HG02870 (cell line): ENCODE measurements around the gene PROSER1.
"Not testable (repeated sequence)": the region's sequence is repeated elsewhere in the genome, so short reads cannot be mapped to it uniquely, and the experiment has no call there.

Experiments used
- ATAC-seq: cut with Tn5 transposase; IDR thresholded peaks from one replicate; pipeline ENCODE4 v1.9.1; 2021; ENCODE audit warnings: mild to moderate bottlenecking, moderate library complexity; ENCODE audit not compliant: unreplicated experiment

Gene PROSER1

DNA sequence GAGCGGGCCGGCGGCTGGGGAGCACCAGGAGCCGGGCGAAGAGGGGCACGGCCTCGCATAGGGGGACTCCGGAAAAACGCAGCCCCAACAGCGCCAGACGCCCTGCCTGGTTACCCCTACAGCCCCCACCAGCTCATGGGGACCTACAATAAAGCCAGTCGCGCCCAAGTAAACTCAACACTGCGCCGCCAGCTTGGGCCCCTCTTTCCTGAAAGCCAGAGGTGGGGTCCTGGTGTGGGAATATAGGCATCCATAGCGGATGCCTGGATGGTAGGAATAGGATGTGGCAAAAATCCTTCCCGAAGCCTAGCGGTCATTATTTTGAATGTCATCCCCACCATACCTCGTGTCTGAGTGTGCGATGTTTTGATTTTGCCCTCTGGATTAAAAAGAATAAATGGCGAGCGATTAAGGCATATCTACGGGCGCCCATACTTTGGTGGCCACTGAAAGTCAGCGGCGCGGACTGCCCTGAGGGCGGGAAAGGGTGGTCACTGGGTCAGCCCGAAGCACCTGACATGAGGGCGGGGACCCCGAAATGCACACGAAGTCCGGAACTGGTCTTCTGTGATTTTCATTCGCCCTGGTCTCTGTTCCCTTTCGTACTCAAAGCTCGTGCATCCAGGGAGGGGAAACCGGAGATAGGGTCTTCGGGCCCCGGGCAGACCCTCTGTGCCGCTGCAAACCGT, at the start of gene PROSER1, which contains the start of gene NHLRC3:
PROSER1 (minus strand) TSS at position 210 of the 689 bp plus-strand sequence. CDS start 847 bp downstream, outside the sequence.
NHLRC3 (plus strand) TSS at position 577 of the 689 bp plus-strand sequence. CDS start 184 bp downstream, outside the sequence.
- peak; percentile 59 for ATAC-seq

DNA sequence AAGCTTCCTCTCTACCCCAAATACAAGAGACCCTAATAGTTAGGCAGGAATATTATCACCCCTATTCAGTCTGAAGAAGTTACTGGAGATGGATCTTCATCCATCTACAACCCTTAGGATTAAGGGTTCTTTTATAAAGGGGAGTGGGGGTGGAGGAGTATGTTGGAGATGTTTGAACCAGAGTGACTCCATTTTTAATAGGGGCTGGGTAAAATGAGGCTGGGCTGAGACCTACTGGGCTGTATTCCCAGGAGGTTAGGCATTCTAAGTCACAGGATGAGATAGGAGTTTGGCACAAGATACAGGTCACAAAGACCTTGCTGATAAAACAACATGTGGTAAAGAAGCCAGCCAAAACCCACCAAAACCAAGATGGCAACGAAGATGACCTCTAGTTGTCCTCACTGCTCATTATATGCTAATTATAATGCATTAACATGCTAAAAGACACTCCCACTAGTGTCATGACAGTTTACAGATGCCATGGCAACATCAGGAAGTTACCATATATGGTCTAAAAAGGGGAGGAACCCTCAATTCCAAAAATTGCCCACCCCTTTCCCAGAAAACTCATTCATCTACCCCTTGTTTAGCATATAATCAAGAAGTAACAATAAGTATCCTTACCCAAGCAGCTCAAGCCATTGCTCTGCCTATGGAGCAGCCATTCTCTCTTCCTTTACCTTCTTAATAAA, 48.5 kb upstream of the PROSER1 start:
- ATAC-seq, result not testable (repeated sequence)

DNA sequence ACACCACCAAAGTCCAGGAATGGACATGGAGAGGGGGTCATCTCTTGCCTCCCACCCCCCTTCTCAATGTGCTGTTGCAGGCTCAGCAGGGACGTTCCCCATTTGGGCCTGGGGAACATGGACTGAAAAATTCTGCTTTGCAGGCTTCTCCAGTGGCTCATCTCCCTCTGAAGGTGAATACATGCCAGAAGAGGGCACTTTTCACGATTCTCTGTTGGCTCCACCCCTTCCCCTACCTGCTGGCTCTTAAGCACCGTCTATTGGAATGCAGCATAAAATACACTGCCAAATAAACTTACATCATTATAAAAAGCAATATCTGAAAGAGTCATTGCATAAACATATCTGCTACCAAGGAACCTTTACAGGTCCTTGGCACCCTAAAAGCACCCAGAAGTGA, 36.1 kb upstream of the PROSER1 start:
- ATAC-seq, result no peak

DNA sequence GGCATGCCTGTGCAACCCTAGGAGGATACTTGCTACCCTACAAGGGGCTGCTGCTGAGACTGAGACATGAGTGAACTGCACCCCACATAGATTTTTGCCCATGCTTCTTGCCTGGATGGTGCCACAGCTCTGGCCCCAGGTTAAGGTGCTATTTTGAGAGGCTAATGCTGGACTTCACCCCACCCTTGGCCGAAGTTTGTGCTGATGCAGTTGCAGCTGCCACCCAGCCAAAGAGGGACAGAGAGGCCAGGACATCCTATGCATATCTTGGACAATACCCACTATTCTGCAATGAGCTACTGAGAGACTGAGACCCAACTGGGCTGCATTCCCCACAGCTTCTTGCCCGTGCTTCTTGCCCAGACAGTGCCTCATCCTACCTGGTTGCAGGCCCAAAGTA, 35.0 kb upstream of the PROSER1 start:
- ATAC-seq, result no peak

DNA sequence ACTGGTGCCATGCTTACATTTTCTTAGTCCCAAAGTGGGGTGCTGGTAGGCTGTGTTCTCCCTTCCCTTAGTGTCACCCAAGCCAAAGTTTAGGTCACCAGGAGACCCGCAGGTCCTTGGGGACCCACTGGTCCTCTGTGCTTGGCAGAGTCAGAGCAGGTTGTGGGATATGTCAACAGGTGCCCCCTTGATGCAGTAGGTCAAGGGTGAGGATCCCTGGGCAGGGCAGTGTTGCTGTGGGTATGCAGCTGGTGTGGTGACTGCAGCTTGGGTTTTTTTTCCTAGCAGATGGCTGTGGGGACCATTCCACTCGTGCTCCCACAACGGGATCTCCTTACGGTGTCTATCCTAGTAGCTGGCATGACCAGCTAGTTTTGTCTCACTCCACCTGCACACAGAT, 24.1 kb upstream of the PROSER1 start:
- ATAC-seq, result no peak

DNA sequence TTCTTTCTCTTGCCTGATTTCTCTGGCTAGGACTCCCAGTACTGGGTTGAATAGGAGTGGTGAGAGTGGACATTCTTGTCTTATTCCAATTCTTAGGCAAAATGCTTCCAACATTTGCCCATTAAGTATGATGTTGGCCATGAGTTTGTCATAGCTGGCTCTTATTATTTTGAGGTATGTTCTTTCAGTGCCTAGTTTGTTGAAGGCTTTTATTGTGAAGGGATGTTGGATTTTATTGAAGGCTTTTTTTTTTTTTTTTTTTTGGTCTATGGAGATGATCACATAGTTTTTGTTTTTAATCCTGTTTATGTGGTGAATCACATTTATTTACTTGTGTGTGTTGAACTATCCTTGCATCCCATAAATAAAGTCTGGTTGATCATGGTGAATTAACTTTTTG, 20.2 kb upstream of the PROSER1 start:
- no peak for ATAC-seq

DNA sequence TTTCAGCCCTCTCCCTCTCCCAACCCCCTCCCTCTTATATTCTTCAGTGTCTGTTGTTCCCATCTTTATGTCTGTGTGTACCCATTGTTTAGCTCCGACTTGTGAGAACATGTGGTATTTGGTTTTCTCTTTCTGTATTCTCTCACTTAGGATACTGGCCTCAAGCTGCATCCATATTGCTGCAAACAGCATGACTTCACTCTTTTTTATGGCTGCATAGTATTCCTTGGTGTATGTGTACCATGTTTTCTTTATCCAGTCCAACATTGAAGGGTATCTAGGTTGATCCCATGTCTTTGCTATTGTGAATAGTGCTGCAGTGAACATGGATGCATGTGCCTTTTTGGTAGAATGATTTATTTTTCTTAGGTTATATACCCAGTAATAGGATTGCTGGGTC, 18.1 kb upstream of the PROSER1 start:
- no peak for ATAC-seq

DNA sequence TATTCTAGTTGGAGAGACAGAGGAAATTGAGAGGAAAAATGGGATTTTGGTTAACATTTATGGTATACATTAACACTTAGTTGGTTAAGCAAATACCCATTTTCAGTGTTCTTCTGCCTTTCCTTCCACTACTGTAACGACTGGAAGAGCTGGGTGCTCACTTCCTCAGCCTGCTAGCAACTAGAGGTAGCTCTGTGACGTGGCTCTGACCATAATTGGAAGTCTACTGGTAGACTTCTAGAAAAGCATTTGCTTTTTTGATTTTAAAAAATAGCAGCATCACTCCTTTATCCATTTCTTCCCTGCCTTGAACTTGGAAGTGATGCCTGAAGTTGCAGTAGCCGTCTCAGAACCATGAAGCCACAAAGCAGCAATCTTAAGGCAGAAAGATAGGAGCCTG, 16.2 kb upstream of the PROSER1 start:
- ATAC-seq, result peak; percentile 84

DNA sequence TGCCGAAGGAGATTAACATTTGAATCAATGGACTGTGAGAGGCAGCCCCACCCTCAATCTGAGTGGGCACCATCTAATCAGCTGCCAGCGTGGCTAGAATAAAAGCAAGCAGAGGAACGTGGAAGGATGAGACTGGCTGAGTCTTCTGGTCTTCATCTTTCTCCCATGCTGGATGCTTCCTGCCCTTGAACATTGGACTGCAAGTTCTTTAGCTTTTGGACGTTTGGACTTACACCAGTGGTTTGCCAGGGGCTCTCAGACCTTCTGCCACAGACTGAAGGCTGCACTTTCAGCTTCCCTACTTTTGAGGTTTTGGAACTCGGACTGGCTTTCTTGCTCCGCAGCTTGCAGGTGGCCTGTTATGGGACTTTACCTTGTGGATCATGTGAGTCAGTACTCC, 15.1 kb upstream of the PROSER1 start:
- no peak for ATAC-seq

DNA sequence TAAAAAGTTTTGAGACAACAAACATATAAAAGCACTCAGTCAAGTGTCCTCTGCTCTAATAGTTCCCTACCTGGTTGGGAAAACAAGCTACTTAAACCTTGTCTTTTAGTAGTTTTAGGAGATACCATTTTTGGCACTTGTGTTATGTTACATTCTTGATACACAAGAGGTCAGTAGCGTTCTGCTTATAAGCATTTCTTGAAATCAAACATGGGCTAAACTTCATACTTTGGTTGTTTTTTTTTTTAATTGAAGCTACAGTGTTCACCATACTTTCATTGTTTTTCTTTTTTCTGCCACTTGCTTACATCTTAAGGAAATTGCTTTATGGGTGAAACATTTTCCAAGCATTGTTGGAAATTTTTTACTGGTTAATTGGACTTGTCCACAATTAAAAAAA, 13.3 kb upstream of the PROSER1 start:
- ATAC-seq, result no peak

DNA sequence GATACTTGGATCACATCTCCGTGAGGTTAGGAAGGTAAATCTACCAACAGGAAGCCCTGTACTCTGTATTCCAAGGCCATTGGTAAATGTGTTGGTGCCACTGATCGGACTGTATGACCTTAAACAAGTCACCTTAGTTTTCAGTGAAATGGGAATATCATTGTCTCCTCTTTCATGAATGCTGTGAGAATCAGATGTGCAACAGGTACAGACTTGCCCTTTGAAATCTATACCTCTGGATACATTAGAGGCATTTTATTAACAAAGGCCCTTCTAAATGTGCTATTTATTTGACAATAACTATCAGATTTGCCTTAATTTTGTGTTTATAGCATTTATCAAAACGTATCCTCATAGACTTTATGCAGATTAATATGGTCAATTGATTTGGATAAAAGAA, 11.4 kb upstream of the PROSER1 start:
- ATAC-seq, result no peak

DNA sequence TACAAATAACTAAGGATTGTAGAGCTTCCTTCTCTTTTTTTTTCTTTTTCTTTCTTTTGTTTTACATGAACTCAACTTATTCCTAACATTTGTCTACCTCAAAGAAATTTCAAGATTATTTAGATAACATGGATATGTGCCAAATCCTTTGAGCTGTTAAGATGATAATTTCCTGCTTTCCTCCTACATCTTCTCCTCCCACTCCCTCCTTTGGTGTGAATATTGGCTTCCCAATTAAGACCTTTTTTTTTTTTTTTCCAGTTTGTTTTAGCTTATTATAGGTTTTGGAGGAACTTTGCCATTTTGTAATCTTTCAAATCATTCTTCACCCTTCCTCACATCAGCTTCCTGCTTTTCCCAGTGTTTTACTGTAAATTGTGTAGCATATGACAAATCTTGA, 10.9 kb upstream of the PROSER1 start:
- no peak for ATAC-seq

DNA sequence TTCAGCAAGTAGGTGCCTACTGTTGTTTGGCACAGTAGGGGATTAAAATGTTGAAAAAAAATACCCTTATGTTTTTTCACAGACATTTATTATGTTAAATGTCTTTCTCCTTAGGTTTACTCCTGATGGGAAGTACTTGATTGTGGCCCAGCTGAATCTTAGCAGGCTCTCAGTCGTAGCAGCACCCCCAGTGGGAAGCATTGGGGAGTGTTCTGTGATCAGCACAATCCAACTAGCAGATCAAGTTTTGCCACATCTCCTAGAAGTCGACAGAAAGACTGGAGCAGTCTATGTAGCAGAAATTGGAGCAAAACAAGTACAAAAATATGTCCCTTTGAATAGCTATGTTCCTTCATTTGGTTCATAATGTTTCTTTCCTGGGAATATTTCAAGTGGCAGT, 9.7 kb upstream of the PROSER1 start:
- ATAC-seq, result no peak

DNA sequence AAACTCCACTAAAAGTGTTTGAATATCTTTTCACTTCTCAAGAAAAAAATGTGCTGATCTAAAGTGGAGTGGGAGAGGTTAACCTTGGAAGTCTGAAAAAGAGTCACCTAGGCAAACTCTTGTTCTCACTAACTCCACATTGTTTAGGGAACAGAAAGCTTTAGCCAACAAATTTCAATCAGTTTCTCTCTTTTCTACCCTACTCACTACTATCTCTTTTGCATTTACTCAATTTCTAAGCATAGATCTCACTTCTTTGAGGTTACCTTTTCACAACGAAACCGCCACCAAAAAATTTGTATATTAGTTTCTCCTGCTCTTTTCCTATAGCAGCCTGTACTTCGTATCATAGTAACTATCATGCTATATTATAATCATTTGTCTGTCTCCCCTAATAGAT, 6.6 kb upstream of the PROSER1 start:
- peak; percentile 96 for ATAC-seq

DNA sequence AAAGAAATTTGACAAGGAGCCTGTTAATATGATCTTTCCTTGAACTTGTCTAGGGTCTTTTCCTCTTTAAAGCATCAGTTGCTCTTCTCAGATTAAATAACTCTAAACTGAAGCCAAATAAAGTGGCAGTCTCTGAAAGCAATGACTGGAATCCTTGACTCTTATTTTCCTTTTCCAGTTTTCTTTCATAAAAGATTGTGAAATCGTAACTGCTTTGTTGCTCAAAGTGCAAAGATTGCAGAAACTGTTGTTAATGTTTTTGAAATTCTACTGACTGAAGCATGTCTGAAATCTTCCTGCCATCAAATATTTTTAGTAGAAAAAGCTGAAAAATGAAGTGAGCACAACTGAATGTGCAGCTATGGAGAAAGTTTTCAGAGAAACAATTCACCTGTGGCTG, 2.3 kb upstream of the PROSER1 start:
- ATAC-seq, result no peak

DNA sequence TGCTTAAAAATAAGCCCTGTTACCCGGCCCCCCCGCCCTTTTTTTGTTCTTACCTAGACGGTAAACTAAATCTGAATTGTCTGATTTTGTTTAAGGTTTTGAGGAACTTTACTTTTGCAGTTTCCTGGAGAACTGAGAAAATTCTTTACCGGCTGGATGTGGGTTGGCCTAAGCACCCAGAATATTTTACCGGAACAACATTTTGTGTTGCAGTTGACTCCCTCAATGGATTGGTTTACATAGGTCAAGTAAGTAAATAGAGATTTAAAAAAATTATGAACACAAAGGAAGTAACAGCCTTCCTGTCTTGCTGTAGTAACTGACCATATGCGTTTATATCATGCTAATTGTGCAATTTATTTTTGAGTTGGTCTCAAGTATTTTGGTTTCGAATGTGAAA, 1.2 kb upstream of the PROSER1 start:
- ATAC-seq, result no peak

DNA sequence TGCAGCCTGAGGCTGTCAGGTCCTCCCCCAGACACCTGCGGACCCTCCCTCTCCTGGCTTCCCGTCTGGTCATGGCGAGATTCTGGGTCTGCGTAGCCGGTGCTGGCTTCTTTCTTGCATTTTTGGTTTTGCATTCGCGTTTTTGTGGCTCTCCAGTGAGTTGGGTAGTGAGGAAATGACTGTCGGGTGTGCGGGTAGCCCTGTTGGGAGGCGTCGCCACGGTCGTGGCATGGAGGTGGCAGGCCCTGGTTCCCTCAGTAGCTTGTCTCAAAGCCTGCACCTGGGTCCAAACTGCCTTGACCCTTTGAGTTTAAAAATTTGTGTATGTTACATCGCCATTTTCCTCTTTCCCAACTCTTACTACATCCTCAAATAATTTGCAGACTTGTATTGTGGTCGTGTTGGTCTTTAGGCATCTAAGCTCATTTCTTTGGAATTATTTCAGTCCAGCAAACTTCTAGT, 711 bp upstream of the PROSER1 start:
- ATAC-seq, result peak; percentile 29

DNA sequence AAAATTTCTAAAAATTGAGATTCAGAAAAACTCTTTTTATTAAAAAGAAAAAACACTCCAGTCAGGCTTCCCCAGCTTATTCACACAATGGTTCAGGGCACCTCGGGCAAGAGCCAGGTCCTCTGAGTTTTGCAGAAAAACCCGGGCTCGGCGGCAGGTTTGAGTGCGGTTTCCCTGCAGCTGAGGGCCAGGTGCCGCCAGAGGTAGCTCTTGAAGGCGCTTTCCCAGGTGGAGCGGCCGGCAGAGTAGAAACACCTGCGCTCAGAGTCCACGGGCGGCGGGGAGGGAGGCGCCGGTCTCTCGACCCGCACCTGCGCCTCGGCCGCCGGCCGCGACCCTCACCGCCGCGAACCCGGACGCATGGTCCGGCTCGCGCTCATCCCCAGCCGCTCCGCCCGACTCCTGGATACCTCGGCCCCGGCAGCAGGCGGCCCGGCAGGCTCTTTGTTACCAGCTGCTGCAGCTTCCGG, 444 bp downstream of the PROSER1 start:
- ATAC-seq, result peak; percentile 21

DNA sequence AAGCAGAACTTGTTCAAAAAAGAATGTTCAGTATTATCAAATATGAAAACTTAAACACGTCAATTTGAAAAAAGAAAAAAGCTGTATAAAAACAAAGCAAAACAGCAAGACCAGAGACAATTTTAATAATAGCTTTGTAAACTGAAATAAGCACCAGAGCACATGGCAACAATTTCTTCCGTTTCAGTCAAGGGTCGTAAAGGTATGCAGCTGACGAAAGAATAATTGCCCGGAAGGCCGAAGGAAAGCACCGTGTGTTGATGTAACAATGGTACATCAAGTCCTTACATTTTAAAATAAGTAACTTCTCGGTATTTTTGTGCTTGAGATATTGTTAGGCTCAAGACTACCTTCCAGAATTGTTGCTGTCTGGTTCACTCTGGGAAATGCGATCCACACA, 1.7 kb downstream of the PROSER1 start:
- ATAC-seq, result no peak

DNA sequence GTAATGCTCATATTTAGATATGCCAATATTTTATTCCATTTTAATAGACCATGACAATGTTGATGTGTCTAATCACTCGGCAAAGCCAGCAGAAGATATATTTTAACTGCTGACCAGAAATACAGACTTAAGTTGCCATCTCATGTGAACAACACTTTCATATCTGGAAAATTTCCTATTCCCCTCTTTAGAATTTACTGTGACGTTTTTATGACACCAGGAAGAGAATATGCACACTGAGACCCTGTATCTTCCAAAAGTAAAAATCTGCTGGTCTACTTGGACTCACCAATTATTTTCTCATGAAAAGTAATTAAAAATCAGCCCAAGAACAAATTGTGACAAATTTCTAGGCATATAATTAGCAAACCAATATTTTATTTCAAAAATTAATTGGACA, 2.1 kb downstream of the PROSER1 start:
- ATAC-seq, result no peak

DNA sequence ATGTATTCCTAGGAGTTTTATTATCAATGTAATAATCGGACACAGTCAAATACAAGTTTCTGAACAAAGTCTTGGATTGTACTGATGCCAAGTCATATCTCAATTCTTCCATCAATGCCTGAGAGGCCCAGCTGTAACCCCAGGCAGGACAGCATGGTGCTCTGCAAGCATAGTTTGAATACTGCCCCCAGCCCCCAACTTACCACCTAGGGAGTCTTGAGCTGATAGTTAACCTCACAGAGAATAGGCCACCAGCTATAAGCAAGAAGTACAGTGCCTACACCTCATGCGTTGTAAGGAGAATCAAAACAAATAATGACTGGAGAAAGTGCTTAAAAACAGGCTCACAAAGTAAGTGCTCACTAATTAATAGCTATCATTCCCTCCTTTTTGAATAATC, 2.7 kb downstream of the PROSER1 start:
- no peak for ATAC-seq

DNA sequence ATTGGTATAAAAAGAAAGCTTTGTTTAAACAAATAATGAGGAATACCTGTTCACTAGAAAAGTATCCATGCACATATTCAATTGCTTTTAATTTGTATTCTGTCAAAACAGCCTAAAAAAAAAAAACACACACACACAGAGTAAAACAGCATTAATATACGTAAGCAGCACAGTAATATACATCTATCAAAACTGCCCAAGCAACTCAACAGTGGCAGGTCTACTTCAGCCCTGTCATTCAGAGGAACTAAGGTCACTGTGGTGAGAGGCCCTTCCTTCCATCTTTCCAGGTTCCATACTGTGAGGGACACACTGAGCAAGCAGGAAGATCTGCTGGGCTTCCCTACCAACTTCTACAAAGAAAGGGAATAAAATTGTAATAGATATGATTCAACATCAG, 3.8 kb downstream of the PROSER1 start:
- ATAC-seq, result no peak
